Stimulated activated CD4-positive, alpha-beta T cell treated with anti-CD3 and anti-CD28 coated beads, TNF-alpha, amount 100 ng/mL, for 24 hours (primary cell): ENCODE results near the gene LARGE1.
"Not testable (repeated sequence)": the region's sequence is repeated elsewhere in the genome, so short reads cannot be mapped to it uniquely, and the experiment has no call there.

Experiments
- DNase-seq, 3 experiments: peaks; one replicate each; pipeline ENCODE4 v3.0.0-alpha.2; 2020; ENCODE audit warnings: low read depth in 3 of 3

LARGE1 gene

GRCh38 chr22:33883961-33884808 is 36.1 kb downstream of the LARGE1 start:
- DNase-seq: no peak

- DNase-seq: no peak
Measured at GRCh38 chr22:33883561-33883960, 36.7 kb downstream of the LARGE1 start.

DNA sequence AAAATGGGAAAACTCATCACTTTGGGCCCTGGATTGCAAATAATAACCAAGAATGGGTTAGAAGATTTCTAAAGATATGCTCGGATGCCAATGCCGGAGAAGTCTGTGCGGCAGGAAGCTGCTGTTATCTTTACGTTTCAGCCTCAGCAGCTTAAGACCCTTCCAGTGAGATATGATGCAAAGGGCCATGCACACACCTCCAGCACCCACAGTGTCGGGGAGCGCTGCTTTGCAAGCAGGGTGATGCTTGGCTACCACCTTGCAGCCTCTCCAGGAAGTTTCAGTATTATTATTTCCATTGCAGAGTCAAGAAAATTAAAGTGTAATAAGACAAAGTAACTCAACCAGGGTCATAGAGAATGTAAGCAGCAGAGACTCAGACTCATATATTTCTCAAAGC is 37.3 kb downstream of the LARGE1 start:
- no peak for DNase-seq

GRCh38 chr22:33880986-33881385 is 39.3 kb downstream of the LARGE1 start:
- no peak for DNase-seq

DNA sequence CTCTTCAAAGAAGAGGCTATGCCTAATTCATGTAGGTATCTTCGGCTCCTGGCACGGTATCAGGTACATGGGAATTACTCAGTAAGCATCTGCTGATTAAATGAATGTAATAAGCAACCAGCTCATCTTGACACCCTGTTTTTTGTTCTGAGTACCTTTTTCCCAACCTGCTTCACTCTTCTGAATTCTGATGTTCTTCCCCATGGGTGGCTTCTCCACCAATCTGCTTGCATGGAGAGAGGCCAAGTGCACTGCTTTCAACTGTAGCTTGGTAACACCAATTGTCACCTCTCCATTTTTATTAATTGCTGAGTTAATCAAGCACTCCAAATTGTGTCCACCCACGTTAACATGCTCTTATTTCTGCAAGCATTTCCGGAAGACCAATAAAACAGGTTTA is 40.5 kb downstream of the LARGE1 start:
- DNase-seq: no peak

- DNase-seq: no peak
Measured at GRCh38 chr22:33875316-33875715, 45.0 kb downstream of the LARGE1 start.

DNA sequence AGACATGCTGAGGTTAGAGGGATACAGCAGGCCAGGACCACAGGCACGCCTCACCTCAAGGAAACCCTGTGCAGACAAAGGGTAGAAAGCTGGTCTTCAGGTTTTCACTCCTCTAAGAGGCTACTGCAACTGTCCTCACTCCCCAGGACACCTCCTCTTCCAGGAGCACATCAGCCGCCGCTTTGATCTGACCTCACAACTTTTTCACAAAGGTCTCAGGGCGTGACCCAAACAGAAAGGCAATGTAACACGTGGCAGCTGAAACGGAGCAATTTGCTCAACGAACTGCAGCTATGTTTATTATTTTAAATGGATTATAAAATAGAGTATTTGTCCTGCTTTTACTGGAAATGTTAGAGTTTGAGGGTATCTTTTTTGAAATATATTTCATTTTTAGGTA is 46.1 kb downstream of the LARGE1 start:
- DNase-seq: no peak

DNA sequence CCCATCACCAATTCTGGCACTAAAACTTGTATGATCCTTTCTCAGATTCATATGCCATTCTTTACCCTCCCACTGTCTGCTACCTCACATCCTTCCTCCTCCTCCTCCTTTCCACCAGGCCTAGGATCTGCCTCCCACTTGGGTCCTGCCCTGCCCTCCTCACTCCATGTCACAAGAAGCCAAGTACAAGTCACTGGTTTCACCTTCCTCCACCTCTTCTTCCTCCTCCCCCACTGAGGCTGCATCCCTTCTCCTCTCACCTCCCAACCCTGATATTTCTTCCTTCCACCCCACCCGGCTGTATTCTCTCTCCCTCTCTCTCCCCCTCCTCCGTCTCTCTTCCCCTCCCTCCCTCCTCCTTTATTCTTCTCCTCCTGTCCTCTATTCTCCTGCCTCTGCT is 46.6 kb downstream of the LARGE1 start:
- no peak for DNase-seq

GRCh38 chr22:33873186-33873585 is 47.1 kb downstream of the LARGE1 start:
- DNase-seq: no peak

DNA sequence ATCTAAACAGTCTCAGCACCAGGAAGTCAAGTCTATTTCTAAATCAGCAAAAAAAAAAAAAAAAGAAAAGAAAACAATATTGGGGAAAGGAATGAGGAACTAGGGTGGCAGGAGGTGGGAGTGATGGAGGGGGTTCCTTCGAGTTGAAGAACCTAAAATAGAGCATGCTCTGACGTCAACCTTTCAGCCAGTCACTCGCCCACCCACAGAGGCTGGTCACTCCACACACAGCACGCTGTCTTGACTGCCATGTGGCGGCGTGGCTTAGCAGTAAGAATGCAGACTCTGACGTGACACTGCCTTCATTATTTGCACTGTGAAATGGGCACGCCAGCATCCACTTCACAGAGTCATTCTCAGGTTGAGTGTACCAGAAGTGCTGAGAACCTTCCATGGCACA is 48.3 kb downstream of the LARGE1 start:
- no peak for DNase-seq

DNA sequence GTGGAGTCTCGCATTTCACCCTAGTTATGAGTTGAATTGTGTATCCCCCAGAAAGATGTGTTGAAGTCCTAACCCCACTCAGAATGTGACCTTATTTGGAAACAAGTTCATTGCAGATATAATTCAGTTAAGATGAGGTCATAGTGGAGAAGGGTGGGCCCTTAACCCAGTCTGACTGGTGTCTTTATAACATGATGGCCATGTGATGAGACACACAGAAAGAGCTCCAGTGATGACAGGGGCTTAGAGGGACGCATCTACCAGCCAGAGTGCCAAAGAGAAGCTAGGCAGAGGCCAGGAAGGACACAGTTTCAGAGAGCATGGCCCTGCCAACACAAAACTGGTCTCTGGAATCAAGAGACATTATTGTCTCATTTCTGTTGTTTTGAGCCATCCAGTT is 50.3 kb downstream of the LARGE1 start:
- DNase-seq: no peak

DNA sequence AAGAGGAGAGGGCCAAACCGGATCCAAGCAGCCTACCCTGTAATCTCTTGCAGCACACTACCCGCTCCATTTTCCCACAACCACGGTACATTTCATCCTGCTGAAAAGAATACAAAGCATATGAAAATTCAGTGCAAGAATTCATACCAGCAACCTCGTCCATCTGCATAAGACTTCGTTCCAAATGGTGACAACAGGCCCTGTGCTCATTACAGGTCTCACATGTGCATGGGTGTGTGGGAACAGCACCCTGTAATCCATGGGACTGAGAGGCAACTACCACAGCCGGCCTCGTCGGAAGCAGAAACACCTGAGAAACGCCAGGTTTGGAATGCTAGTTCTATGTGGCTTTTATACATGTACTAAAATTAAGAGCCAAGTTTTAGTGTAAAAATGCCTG is 52.3 kb downstream of the LARGE1 start:
- DNase-seq: no peak

GRCh38 chr22:33867118-33867866 is 53.0 kb downstream of the LARGE1 start:
- DNase-seq: no peak

- no peak for DNase-seq
Measured at GRCh38 chr22:33866511-33866910, 53.8 kb downstream of the LARGE1 start.

DNA sequence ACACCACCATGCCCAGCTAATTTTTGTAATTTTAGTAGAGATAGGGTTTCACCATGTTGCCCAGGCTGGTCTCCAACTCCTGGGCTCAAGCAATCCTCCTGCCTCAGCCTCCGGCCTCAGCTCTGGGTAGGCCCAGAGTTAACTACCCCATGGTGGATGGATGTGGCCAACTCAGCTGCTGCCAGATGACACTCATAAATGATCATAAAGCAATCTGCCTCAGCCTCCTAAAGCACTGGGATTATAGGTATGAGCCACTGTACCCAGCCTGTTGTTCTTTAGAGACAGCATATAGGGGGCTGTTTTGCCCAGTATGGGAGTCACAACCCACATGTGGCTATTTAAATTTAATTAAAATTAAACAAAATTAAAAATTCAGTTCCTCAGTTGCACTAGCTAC is 54.3 kb downstream of the LARGE1 start:
- DNase-seq: no peak

- DNase-seq: no peak
Measured at GRCh38 chr22:33865248-33865647, 55.0 kb downstream of the LARGE1 start.

- no peak for DNase-seq
Measured at GRCh38 chr22:33864723-33865130, 55.5 kb downstream of the LARGE1 start.

DNA sequence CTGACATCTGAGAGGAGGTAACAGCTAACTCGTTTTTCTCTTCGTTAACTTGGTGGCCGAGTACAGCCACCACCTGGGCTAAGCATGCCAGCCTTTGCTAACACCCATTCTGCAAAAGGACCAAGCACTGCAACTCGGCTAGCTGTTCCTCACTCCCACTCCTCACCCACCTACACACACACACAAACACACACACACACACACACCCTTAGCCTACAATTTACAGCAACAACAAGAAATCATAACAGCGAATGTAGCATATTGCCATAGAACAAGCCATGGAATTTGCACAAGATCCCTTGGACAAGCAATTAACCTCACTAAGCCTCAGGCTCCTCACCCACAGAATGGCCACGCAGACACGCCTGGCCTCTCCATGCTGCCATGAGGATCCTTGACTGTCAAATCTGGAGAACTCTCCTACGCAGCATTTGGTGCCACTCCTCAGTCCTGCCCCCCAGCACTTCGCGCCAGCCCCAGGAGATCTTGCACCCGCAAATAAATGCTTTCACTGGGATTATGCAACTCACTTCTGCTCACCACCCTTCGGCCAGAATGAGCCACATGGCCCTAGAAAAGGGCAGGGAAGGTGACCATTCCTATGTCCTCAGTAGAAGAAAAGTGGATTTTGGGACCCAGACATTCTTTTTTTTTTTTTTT is 58.9 kb downstream of the LARGE1 start:
- no peak for DNase-seq

DNA sequence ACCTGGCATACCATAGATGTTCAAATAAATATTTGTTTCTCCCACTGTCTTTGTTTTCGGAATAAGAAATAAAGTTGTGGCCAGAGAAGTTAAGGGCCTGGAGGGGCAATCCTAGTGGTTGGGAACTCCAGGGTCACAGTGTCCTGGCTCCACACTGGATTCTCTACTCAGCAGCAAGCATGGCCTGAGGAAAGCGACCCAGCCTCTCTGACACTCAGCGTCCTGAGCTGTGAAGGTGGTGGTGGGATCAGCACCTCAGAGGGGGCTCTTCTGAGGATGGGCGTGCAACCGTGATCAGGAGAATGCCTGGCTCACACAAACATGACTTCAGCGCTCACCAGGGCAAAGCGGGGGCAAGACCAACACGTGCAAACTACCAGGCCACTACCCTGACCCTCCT is 59.9 kb downstream of the LARGE1 start:
- no peak for DNase-seq

- no peak for DNase-seq
Measured at GRCh38 chr22:33859311-33859710, 61.0 kb downstream of the LARGE1 start.

DNA sequence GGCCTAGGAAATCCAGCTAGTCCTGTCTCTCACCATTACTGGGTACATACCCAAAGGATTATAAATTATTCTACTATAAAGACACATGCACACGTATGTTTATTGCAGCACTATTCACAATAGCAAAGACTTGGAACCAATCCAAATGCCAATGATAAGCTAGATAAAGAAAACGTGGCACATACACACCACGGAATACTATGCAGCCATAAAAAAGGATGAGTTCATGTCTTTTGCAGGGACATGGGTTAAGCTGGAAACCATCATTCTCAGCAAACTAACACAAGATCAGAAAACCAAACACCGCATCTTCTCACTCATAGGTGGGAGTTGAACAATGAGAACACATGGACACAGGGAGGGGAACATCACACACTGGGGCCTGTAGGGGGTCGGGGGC is 61.6 kb downstream of the LARGE1 start:
- not testable (repeated sequence) for DNase-seq

- not testable (repeated sequence) for DNase-seq
Measured at GRCh38 chr22:33857767-33858166, 62.5 kb downstream of the LARGE1 start.

GRCh38 chr22:33854724-33855123 is 65.6 kb downstream of the LARGE1 start:
- DNase-seq: no peak
